Skin of body (tissue), 2 donors: ENCODE measurements around the gene GADD45A. TPM values are rescaled to one million over a fixed set of nuclear protein-coding genes. Genes with fewer than 3 reads are reported as not detected.
A peak's percentile ranks its signal among the peaks of the same experiment; 100 is the strongest.
"Not testable (repeated sequence)": the region's sequence is repeated elsewhere in the genome, so short reads cannot be mapped to it uniquely, and the experiment has no call there.

Experiments used
- DNase-seq: peaks from one replicate; lab custom pipeline; 2025; lab: John Stamatoyannopoulos, UW
- total RNA-seq: library from RNA; depleted of rRNA; stranded (reverse); fragments of >200 nt; gene quantifications from one replicate; pipeline ENCODE4 v1.2.3, GENCODE V29; 2014

Gene GADD45A
- total RNA-seq, 1 donor from 2014 or later, result 20.4 TPM

DNA sequence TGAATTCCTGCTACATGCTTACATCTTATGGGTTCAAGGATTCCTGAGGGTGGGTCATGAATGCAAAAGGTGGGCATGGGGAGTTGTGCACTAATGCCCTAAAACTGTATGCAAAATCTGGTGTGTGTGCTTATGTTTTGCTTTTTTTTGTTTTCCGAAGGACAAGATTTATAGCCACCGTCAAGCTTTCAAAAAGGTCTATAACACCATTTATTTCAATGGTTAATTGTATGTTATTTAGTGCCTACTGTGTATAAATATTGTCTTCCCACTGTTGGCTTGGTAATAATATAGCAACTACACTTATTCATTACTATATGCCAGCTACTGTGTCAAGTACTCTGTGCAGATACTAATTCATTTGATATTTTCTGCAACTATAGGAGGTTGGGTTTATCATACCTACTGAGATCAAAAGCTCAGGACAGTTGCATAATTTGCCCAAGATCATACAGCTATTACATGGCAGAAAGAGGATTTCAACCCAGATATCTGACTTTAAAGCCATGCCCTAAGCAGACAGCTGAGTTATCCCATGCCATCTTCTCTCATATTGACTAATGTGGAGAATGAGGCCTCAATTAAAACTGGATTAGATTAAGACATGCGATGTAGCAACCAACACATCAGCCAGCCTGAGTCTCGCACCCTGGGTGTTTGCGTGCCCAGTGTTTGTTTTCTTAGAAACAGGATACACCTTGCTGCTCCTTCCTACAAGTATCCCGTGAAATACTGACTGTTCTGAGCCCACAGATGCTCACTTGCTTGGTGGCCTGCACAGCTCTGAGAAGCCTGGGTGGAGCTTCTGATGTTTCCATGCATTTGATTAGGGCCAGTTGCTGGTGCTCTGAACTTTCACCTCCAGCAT lies 34.6 kb downstream of the GADD45A start:
- no peak for DNase-seq

DNA sequence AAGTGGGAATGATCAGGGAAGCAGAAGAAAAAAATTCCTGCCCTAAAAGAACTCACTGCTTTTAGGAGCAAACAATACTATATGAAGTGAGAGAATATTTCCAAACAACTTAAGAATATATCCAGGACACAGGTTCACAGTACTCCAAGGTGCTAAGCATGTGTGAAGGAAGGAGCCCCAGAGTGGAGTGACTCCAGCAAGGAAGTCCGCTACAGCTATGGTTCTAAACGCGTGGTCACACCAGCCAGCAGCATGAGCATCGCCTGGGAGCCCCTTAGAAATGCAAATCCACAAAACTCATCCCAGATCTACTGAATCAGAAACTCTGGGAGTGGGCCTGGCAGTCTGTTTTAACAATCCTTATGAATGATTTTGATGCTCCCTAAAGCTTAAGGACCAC lies 36.1 kb downstream of the GADD45A start:
- DNase-seq, result no peak

DNA sequence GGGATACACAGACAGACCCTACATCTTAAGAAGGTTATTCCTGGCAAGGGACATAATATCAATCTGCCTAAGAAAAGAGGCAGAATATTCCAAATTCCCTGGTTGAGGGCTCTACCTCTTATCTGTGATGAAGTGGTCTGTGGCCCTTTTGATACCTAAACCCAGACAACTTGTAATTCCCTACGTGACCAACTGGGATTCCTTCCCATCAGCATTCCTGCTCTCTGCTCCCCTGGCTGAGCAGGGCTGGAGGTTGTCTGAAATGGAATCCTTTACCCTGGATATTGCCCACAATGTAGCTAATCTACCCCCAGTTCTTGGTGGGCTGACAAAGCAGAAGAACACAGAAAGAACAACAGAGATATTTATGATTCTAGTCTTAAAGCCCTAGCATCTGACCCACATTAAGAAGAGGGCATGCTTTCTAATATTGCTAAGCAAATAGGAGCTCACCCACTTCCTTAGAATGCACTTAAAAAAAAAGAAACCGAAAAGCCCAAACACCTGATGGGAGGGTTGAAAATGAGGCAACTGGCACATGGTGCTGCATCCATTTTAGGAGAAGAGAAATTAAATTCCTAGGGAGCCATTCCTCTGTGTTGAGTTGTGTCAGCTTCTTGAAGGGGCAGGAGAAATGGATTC lies 36.8 kb downstream of the GADD45A start:
- no peak for DNase-seq

DNA sequence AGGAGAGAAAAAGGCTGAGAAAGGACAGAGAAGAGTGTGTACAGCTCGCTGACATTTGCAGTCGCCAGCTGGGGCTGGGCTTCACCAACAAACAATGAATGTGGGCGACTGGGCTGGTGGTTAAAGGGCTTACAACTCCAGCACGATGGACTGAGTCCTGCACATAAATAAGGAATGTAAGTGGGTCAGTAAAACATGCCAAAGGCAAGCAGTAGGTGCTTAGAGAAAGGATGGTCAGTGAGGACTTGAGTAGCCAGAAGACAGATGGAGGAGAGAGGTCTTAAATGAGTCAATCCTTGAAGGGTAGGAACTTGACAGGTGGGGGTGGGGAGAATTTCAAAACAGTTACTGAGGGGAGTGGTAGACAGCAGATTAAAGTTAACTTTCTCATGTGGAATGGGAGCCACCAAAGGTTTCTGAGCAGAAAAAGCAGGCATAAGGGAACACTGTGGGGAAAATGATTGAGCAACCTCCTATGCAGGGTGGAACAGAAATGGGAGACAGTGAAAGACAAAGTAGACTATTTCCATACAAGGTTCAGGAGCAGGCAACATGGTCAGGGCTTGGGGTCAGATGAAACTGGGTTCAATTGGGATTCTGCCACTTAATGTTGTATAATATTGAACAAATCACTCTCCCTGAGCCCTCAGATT lies 37.4 kb downstream of the GADD45A start:
- DNase-seq, result no peak

DNA sequence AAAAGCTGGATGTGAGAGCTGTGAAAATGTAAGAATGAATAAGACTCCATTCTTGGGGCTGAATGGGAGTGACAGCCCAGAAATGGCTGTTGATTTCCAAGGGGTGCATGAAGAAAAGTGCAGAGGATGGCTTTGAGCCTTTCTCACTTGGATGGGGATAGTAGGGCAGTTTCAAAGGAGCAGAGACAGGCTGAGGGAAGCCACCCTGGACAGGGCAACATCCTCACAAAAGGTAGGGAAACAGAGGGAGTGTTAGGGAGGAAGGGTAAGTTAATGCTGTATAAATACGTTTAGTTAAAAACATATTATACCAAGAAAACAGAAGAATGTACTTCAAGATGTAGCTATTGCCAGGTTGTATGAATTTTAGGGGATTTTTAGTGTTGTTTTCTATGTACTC lies 38.1 kb downstream of the GADD45A start:
- no peak for DNase-seq

DNA sequence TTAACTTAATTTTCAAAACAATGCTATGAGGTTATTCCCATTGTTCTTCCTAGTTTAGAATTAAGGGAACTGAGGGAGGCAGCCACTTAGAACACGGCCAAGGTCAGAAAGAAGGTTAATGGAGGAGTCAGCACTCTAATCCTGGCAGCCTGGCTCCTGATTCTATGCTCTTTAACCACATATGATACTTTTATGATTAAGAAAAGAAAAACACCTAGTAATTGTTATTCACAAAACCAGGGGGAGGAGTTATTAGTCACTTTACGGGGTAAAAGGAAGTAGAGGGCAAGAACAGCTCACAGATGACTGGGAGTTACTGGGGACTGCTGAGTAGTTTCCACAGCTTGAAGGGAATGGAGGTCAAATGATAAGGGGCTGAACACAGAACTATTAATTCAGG lies 38.6 kb downstream of the GADD45A start:
- DNase-seq, result no peak

DNA sequence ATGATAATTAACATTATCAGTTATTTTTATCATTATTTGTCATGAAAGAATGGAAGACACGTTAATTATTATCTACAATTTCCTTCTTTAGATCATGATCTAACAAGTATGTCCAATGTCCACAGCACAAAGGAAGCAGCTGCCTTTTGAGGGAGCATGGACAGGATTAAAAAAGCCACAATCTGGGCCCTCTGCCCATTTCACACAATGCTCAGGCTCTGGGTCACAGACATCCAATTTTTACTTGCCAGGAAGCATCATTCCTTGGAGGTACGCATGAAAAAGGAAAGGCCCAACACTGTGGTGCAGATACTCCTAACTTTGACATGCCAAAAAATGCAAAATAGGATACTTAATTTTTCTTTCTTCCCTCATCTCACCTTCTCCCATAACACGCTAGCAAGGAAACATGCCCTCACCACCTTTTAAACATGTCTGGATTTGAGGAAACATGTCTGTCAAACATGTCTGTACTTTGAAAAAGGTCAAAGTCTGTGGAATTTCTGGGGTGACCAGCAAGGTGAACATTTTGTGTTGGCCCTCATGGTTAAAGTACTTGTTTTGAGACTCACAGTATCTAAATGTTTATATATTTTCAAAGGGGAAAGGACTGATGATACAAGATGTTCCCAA lies 40.0 kb downstream of the GADD45A start:
- DNase-seq, result peak; percentile 36

DNA sequence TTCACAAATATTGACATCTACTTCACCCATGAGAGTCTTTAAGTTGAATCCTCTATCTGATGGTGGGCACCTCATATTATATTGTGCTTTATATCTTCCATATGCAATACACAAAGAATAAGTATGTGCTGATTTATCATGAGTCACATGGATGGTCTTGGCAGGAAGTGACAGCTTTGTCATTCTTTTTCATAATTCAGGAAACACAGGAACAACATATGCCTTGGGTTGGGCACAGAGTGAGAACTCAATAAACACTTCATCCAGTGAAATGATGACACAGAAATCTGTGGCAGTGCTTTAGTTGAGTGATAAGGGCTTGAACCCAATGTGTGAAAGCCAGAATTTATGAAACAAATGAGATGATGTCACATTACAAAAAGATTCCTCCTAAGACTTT lies 41.2 kb downstream of the GADD45A start:
- DNase-seq, result no peak

DNA sequence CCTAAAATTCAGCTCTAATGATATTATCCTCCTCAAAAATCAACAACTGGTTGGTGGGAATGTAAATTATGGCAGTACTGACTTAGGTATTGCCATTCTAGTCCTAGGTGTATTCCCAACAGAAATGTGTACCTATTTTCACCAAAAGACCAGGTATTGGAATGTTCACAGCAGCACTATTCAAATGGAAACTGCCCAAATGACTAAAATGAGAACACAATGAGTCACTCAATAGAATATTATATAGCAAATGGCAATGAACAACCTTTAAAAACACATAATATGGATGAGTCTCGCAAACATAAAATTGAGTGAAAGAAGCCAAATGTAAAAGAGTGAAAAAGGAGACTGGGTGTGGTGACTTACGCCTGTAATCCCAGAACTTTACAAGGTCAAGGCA lies 44.9 kb downstream of the GADD45A start:
- DNase-seq, result no peak

DNA sequence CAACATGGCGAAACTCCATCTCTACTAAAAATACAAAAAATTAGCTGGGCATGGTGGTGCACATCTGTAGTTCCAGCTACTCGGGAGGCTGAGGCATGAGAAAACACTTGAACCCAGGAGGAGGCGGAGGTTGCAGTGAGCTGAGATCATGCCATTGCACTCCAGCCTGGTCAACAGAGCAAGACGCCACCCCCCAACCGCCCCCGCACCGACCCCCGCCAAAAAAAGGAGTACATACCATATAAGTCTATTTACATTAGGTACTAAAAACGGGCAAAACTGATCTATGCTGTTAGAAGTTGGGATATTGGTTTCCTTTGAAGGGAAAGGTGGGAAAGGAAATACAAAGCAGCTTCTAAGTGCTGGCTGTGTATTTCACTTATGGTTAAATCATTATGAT lies 45.3 kb downstream of the GADD45A start:
- DNase-seq, result not testable (repeated sequence)

DNA sequence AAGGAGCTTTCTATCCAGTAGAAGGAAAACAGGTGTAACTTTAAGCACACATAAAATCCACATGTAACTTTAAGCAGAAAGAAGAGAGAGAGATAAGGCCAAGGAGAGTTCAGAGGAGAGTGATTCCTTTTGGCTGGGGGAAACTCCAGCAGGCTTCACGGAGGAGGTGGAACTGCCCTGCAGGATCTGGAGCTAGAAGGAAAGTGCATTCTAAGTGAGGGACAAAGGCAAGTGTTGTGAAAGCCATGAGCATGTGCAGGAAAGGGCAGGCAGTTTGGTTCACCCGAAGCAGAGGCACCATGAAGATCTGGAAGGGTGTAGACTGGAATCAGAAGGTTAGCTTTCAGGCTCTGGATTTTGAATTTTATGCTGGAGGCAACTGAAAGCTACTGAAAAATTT lies 46.3 kb downstream of the GADD45A start:
- DNase-seq, result no peak

DNA sequence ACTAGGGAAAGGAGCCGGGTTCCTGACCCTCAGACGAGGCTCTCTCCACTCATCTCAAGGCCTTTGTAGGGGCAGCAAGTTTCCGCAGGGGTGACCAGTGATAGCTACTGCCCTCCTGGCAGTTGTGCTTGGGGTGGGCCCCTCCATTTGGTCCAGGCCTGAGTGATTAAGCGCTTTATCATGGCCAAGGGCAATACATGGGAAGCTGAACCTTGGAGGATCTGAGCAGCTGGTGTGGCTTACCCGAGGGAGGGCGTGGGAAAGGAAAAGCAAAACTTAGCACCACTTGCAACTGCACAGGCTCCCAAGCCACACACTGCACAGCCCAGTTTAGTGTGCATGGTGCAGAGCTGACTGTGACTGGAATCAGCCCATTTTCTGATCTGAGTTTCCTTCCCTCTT lies 47.8 kb downstream of the GADD45A start:
- peak; percentile 16 for DNase-seq

DNA sequence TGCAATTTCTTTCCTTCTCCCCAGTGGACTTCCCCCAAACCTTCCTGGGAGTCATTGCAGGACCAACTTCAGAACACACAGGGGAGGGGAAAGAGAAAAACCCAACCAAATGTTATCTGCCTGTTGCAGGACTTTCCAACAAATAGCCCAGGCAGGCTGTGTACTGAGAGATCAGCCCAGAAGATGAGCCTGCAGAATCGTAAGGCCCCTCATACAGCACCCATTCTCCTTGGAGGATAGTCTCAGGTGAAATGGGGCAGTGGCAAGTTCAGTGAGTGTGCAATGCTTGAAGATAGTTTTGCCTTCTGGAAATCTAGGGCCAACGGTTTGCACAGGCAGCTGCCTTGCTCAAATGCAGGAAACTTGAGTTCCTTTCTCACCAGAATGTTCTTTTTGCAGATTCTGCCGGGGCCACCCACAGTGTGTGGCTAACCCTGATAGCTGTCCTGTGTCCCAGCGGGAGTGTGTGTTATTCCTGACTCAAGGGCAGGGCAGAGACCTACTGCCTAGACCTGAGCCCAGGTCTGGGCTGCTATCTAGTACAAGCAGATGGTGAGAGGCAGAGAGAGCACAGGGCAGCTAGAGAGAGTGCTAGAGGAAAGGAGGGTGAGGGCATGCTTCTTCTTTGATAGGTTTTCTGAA lies 48.8 kb downstream of the GADD45A start:
- DNase-seq, result no peak

DNA sequence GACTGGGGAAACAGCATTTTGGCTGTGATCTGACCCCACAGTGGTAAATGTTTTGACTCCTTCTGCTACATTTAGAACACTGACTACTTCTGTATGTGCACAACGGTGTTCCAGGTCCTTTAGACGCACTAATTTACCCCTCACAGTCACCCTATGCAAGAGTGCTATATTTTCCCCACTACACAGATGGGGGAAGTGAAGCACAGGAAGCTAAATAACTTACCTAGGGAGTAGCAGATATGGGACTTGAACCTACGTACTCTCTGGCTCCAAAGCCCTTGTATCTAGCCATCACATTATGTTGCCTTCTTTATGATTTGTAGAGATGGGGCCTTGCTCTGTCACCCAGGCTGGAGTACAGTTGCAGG lies 49.3 kb downstream of the GADD45A start:
- no peak for DNase-seq

DNA sequence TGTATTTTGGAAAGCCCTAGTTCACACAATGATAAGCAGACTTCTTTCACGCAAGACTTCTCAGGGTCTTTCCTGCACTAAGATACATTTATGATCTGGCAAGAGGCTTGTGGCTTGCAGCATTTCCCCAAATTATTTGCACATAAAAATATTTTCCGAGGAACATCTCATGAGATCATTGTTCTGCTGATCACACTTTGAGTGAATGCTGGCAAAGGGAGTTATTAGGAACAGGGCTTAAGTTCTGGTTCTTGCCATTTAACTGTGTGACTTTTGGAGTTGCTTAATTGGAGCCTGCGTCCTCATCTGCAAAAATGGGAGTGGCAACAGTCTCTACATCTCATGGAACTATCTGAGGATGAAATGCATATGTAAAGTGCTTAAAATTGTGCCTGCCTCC lies 50.2 kb downstream of the GADD45A start:
- peak; percentile 71 for DNase-seq

DNA sequence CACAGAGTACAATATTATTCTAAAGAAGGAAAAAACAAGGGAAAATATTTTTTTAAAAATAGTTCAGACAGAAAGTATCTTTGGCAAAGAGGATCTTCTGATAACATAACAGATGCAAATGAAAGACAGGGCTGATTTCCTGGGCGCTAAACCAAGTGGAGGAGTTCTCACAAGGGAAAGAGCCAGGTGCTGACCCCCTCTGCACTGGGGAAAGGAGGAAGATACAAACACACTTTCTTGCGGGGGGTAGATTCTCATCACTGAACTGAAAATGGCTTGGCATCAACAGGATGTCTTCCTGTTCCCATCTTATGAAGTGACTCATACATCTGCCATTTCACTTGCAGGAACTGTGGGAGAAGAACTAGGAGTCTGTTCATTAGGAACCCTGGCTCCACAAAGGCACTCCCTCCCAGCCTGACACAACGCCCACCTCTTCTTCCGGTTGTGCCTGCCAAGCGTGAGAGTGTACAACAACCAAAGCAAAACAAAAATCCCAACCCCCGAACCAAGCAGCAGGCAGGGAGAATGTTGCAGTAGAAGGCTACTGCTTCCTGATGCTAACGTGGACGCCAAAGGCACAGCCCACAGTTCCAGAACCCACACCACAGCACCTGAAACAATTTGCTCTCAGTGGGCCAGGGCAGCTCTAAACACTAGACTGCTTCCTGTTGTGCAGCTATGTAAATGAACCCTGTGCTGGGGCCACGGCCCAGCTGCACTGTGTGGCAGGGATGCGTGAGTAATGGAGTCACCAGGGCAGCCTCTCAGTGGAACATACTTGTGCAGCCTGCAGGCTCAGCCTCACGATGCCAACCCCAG lies 51.0 kb downstream of the GADD45A start:
- peak; percentile 65 for DNase-seq

DNA sequence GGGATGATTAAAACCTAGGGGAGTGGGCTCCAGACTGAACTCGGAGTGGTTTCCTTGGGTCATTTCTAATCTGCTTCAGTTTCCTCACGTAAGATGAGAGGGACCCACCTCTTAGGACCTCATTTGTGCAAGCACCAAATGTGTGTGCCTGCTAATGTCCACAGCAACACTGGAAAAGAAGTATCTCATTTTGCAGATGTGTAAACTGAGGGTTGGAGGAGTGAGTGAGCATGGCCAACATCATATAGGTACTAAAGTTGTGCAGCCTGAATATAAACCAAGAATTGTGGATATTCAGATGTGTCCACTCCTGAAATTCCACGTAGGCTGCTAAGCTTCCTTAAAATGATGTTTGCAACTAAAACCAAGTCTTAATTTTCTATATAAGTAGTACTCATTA lies 51.7 kb downstream of the GADD45A start:
- DNase-seq, result no peak

DNA sequence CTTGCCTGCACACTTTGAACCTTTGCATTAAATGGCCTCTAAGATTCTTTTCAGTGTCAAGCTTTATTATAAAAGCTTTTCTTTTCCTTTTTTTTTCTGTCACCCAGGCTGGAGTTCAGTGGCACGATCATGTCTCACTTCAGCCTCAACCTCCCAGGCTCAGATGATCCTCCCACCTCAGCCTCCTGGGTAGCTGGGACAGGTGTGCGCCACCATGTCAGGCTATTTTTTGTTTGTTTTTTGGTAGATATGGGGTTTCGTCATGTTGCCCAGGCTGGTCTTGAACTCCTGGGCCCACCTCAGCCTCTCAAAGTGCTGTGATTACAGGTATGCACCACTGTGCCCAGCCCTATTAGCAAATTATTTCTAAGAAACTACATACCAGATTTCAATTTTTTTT lies 52.9 kb downstream of the GADD45A start:
- no peak for DNase-seq
